OCI-LY1 (cell line): Measurements from ENCODE around the gene SSBP3.

Experiments used
- H2AFZ ChIP-seq: fragments of 200-600 bp; sonication (generic), shearing (Covaris generic); 2 replicates; pipeline ENCODE4 v1.6.0; 2014; ENCODE audit warnings: antibody characterized with exemption, mild to moderate bottlenecking, low read length
- H3F3A ChIP-seq: fragments of 200-600 bp; sonication (generic), shearing (Covaris generic); 2 replicates; pipeline ENCODE4 v1.6.0; 2014; ENCODE audit warnings: mild to moderate bottlenecking, antibody characterized with exemption, low read length, moderate library complexity; ENCODE audit not compliant: insufficient read depth
- H3K27ac ChIP-seq: fragments of 200-600 bp; sonication (generic); 2 replicates; pipeline ENCODE4 v1.5.1; 2014; ENCODE audit warnings: low read length, mixed run types, mild to moderate bottlenecking, low read depth; ENCODE audit not compliant: poor library complexity, severe bottlenecking
- H3K27me3 ChIP-seq: fragments of 200-600 bp; sonication (generic); 2 replicates; pipeline ENCODE4 v1.6.0; 2014; ENCODE audit warnings: antibody characterized with exemption, mild to moderate bottlenecking, low read length, moderate library complexity; ENCODE audit not compliant: insufficient read depth
- H3K36me3 ChIP-seq: fragments of 200-600 bp; sonication (generic); 2 replicates; pipeline ENCODE4 v1.6.1; 2014; ENCODE audit warnings: mild to moderate bottlenecking, antibody characterized with exemption, low read length, moderate library complexity, mixed read lengths; ENCODE audit not compliant: insufficient read depth
- H3K4me1 ChIP-seq: fragments of 200-600 bp; sonication (generic); 2 replicates; pipeline ENCODE4 v1.5.1; 2014; ENCODE audit warnings: mild to moderate bottlenecking, low read length, moderate library complexity; ENCODE audit not compliant: insufficient read depth, severe bottlenecking
- H3K4me2 ChIP-seq: fragments of 200-600 bp; sonication (generic), shearing (Covaris generic); 2 replicates; pipeline ENCODE4 v1.6.1; 2014; ENCODE audit warnings: low read length
- H3K4me3 ChIP-seq: fragments of 200-600 bp; sonication (generic); 2 replicates; pipeline ENCODE4 v1.5.1; 2014; ENCODE audit warnings: low read length, low read depth, mild to moderate bottlenecking, mixed read lengths; ENCODE audit not compliant: poor library complexity, severe bottlenecking
- H3K79me2 ChIP-seq: fragments of 200-600 bp; shearing (Covaris generic); 2 replicates; pipeline ENCODE4 v1.6.1; 2016; ENCODE audit warnings: mixed run types, low read length, mixed read lengths; ENCODE audit not compliant: insufficient read depth
- H3K9ac ChIP-seq: fragments of 200-600 bp; sonication (generic), shearing (Covaris generic); 2 replicates; pipeline ENCODE4 v1.6.1; 2014; ENCODE audit warnings: mild to moderate bottlenecking, low read length, mixed read lengths
- H3K9me2 ChIP-seq: fragments of 200-600 bp; sonication (generic), shearing (Covaris generic); 2 replicates; pipeline ENCODE4 v1.6.1; 2014; ENCODE audit warnings: low read depth, mild to moderate bottlenecking, low read length, mixed read lengths
- H3K9me3 ChIP-seq: fragments of 200-600 bp; shearing (Covaris generic); 2 replicates; pipeline ENCODE4 v1.6.1; 2014; ENCODE audit warnings: low read length, mixed read lengths
- H4K20me1 ChIP-seq: fragments of 200-600 bp; sonication (generic), shearing (Covaris generic); 2 replicates; pipeline ENCODE4 v1.6.0; 2016; ENCODE audit warnings: mild to moderate bottlenecking, low read length; ENCODE audit not compliant: insufficient read depth
- EZH2 ChIP-seq: fragments of 200-600 bp; sonication (generic), shearing (Covaris generic); IDR thresholded peaks from 2 replicates; pipeline ENCODE4 v1.8.0; 2017; ENCODE audit warnings: borderline replicate concordance, mixed run types, mild to moderate bottlenecking, antibody characterized with exemption, low read length, moderate library complexity, mixed read lengths
- TF ChIP-seq, protein P1 (sequence below): fragments of 200-600 bp; sonication (generic), shearing (Covaris generic); IDR thresholded peaks from 2 replicates; pipeline ENCODE4 v1.5.1; 2017; ENCODE audit warnings: mild to moderate bottlenecking, antibody characterized with exemption, low read length, moderate library complexity, mixed read lengths

SSBP3 gene

DNA sequence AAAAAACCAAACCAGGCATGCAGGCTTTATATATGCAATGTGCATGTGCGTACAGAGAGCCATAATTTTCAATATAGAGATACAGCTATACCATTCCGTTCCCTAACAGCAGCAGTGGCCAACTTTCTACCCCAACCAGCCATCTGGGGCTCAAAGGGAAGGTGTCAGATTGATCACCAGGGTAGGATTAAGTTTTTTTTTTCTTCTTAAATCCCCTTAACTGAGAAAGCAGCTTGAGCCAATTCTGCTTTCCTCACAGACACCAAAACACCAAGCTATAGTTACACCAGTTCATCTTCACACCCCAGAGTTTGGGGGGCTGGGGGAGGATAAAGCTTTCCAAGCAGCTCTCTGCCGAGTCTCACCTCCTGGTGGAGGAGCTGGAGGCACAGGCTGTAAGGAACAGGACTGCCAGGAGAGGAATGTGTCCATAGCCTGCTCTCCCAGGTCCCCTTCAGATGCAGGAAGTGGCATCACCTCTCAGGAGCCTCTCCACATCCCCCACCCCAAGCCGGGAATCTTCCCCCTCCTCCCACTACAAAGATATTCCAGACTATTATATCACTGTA, 87.9 kb downstream of the SSBP3 start:
- Histone ChIP-seq H3K27ac (no peak overlapping the region), H3F3A (no peaks in the 10 kb centered on the region), H3K27me3 (no peaks in the 10 kb centered on the region), H2AFZ (no peak overlapping the region), H3K79me2 (no peaks in the 10 kb centered on the region), H3K9me3 (no peaks in the 10 kb centered on the region), H3K9me2 (no peaks in the 10 kb centered on the region), H3K9ac (no peak overlapping the region), H3K4me1 (no peaks in the 10 kb centered on the region), H3K36me3 (no peaks in the 10 kb centered on the region; the same call in 1 of the 2 replicates), H4K20me1 (no peaks in the 10 kb centered on the region), H3K4me2 (no peak overlapping the region), H3K4me3 (no peak overlapping the region)
- TF ChIP-seq EZH2, result no peak
- TF ChIP-seq, protein P1, sequence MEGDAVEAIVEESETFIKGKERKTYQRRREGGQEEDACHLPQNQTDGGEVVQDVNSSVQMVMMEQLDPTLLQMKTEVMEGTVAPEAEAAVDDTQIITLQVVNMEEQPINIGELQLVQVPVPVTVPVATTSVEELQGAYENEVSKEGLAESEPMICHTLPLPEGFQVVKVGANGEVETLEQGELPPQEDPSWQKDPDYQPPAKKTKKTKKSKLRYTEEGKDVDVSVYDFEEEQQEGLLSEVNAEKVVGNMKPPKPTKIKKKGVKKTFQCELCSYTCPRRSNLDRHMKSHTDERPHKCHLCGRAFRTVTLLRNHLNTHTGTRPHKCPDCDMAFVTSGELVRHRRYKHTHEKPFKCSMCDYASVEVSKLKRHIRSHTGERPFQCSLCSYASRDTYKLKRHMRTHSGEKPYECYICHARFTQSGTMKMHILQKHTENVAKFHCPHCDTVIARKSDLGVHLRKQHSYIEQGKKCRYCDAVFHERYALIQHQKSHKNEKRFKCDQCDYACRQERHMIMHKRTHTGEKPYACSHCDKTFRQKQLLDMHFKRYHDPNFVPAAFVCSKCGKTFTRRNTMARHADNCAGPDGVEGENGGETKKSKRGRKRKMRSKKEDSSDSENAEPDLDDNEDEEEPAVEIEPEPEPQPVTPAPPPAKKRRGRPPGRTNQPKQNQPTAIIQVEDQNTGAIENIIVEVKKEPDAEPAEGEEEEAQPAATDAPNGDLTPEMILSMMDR, result no peak

DNA sequence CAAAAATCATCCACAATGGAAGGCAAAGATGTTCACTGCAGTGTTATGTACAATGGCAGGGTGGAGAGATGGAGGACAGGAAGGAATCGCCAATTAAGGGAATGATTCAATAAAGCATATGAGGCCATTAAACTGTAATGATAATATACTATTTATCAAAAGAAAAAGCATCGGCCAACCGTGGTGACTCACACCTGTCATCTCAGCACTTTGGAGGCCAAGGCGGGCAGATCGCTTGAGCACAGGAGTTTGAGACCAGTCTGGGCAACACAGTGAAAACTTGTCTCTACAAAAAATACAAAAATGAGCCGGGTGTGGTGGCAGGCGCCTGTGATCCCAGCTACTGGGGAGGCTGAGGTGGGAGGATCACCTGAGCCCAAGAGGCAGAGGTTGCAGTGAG, 89.1 kb downstream of the SSBP3 start:
- no peaks in the 10 kb centered on the region for H3K79me2 ChIP-seq
- no peaks in the 10 kb centered on the region for H4K20me1 ChIP-seq
- no peak overlapping the region for H3K27ac ChIP-seq
- no peak overlapping the region for H3K9ac ChIP-seq
- H3K36me3 ChIP-seq, result no peaks in the 10 kb centered on the region; the same call in 1 of the 2 replicates
- no peaks in the 10 kb centered on the region for H3K9me3 ChIP-seq
- H3F3A ChIP-seq, result no peaks in the 10 kb centered on the region
- H3K4me2 ChIP-seq, result no peak overlapping the region
- no peak overlapping the region for H3K4me3 ChIP-seq
- no peaks in the 10 kb centered on the region for H3K4me1 ChIP-seq
- no peak overlapping the region for H2AFZ ChIP-seq
- TF ChIP-seq EZH2, result no peak
- TF ChIP-seq, protein P1, result no peak
- H3K9me2 ChIP-seq, result no peaks in the 10 kb centered on the region
- no peaks in the 10 kb centered on the region for H3K27me3 ChIP-seq

DNA sequence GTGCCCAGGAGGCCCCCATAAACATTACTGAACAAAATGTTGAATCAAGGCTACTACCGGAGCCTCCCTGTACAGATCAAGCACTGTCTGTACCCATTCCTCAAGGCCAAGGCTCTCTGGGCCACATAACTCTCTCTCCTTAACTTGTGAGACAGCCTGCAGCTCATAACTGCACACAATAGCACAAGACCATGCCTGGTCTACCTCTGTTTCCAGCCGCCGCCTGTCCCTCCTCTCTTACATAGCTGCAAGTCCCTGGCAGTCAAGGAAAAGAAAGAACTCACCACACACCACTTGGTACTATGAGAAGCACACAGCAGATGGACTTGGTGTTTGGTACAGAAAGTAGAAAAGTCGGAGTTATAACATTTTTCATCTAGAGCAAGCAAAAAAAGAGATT, 91.1 kb downstream of the SSBP3 start:
- Histone ChIP-seq H3F3A (no peaks in the 10 kb centered on the region), H4K20me1 (no peaks in the 10 kb centered on the region), H3K27me3 (no peaks in the 10 kb centered on the region), H3K4me1 (no peaks in the 10 kb centered on the region), H3K36me3 (no peaks in the 10 kb centered on the region; the same call in 1 of the 2 replicates), H3K4me2 (no peak overlapping the region), H3K9ac (no peak overlapping the region), H2AFZ (no peak overlapping the region), H3K4me3 (no peak overlapping the region), H3K9me3 (no peaks in the 10 kb centered on the region), H3K9me2 (no peaks in the 10 kb centered on the region), H3K27ac (no peak overlapping the region), H3K79me2 (no peaks in the 10 kb centered on the region)
- no peak for TF ChIP-seq EZH2
- TF ChIP-seq, protein P1, result no peak
